HepG2 (cell line): ENCODE data around the gene STUB1. TPM values are rescaled to one million over a fixed set of nuclear protein-coding genes. Genes with fewer than 3 reads are reported as not detected.

Experiments used
- CCDC6 ChIP-seq: sonication (generic); formaldehyde crosslinking; IDR thresholded peaks from 2 replicates; pipeline ENCODE4 v1.8.1; 2022; ENCODE audit warnings: mild to moderate bottlenecking, missing genetic modification reagents, moderate library complexity
- CENPBD1 ChIP-seq: sonication (generic); formaldehyde crosslinking; IDR thresholded peaks from 2 replicates; pipeline ENCODE4 v1.8.0; 2022; ENCODE audit warnings: missing genetic modification reagents, low read depth, mild to moderate bottlenecking, borderline replicate concordance
- CREB1 ChIP-seq, 2 experiments: fragments of 450-650 bp in 1 of 2; IDR thresholded peaks; 2 replicates each; pipeline ENCODE4 v1.6.1; 2016 to 2017; ENCODE audit warnings: control low read depth in 1 of 2, mild to moderate bottlenecking in 1 of 2, missing compliant biosample characterization in 1 of 2, missing genetic modification characterization in 1 of 2
- KLF12 ChIP-seq: sonication (generic); formaldehyde crosslinking; IDR thresholded peaks from 2 replicates; pipeline ENCODE4 v1.4.0; 2020; ENCODE audit warnings: missing genetic modification reagents, borderline replicate concordance
- MEIS2 ChIP-seq: sonication (generic); formaldehyde crosslinking; IDR thresholded peaks from 2 replicates; pipeline ENCODE4 v1.9.0; 2021; ENCODE audit warnings: mild to moderate bottlenecking, missing genetic modification reagents
- NFE2L2 ChIP-seq: fragments of 150-350 bp; IDR thresholded peaks from 2 replicates; pipeline ENCODE4 v1.6.1; 2014; ENCODE audit warnings: low read length
- NFYB ChIP-seq: sonication (generic); formaldehyde crosslinking; IDR thresholded peaks from 2 replicates; pipeline ENCODE4 v1.4.0; 2020; ENCODE audit warnings: missing genetic modification reagents
- POGZ ChIP-seq: sonication (generic); formaldehyde crosslinking; IDR thresholded peaks from 2 replicates; pipeline ENCODE4 v1.4.0; 2020; ENCODE audit warnings: mild to moderate bottlenecking, missing genetic modification reagents
- ZNF20 ChIP-seq: sonication (generic); formaldehyde crosslinking; IDR thresholded peaks from 2 replicates; pipeline ENCODE4 v1.4.0; 2020; ENCODE audit warnings: mild to moderate bottlenecking, moderate library complexity, missing genetic modification reagents
- ZNF205 ChIP-seq: IDR thresholded peaks from 2 replicates; pipeline ENCODE4 v1.6.1; 2018; ENCODE audit warnings: missing biosample characterization, missing genetic modification reagents
- ZNF354B ChIP-seq: sonication (generic); formaldehyde crosslinking; IDR thresholded peaks from 2 replicates; pipeline ENCODE4 v1.8.0; 2022; ENCODE audit warnings: mild to moderate bottlenecking, missing genetic modification reagents
- ZNF562 ChIP-seq: sonication (generic); formaldehyde crosslinking; IDR thresholded peaks from 2 replicates; pipeline ENCODE4 v1.8.0; 2022; ENCODE audit warnings: missing genetic modification reagents, borderline replicate concordance
- ZNF687 ChIP-seq: sonication (generic); formaldehyde crosslinking; IDR thresholded peaks from 2 replicates; pipeline ENCODE4 v1.5.1; 2020; ENCODE audit warnings: mild to moderate bottlenecking, missing genetic modification reagents, moderate library complexity
- ZNF713 ChIP-seq: sonication (generic); formaldehyde crosslinking; IDR thresholded peaks from 2 replicates; pipeline ENCODE4 v1.4.0; 2020; ENCODE audit warnings: mild to moderate bottlenecking, missing genetic modification reagents
- ZNF773 ChIP-seq: sonication (generic); formaldehyde crosslinking; IDR thresholded peaks from 2 replicates; pipeline ENCODE4 v1.4.0; 2020; ENCODE audit warnings: missing genetic modification reagents, borderline replicate concordance
- polyA plus RNA-seq, 8 experiments: library from polyadenylated mRNA; depleted of rRNA in 3 of 8; stranded (reverse) in 7 of 8; unstranded in 1 of 8; fragments of >200 nt; fragmentation: Illumina TruSeq in 4 of 8; extraction: Trizol in 4 of 8; gene quantifications; 2 replicates each; pipeline versions ENCODE4 v1.2.1 to v1.2.3, GENCODE V29; 2011 to 2016; ENCODE audit warnings: low read depth in 4 of 8, missing spikeins in 1 of 8, mixed read lengths in 1 of 8; ENCODE audit not compliant: insufficient read depth in 1 of 8
- total RNA-seq, 5 experiments: library from RNA; depleted of rRNA; stranded (reverse); fragments of >200 nt; fragmentation: Illumina TruSeq; extraction: Trizol; gene quantifications; 2 replicates each; pipeline ENCODE4 v1.2.3, GENCODE V29; 2016; ENCODE audit warnings: low read depth in 1 of 5
- TF ChIP-seq, protein P1 (sequence below): IDR thresholded peaks from 2 replicates; pipeline ENCODE4 v1.6.1; 2012; ENCODE audit warnings: low read depth, low read length, improper control_type of control experiment
- TF ChIP-seq, protein P2 (sequence below): sonication (generic); formaldehyde crosslinking; IDR thresholded peaks from 2 replicates; pipeline ENCODE4 v1.4.0; 2020; ENCODE audit warnings: mild to moderate bottlenecking, low read depth, missing genetic modification reagents
- TF ChIP-seq, protein P3 (sequence below): sonication (generic); formaldehyde crosslinking; IDR thresholded peaks from 2 replicates; pipeline ENCODE4 v1.4.0; 2020; ENCODE audit warnings: missing genetic modification reagents, mild to moderate bottlenecking, borderline replicate concordance

STUB1 gene
- total and polyA plus RNA-seq, 2 of the 13 experiments (the other 11 are each of a cell fraction or from before 2014, with no cell fraction given) = 52.9 to 78.2 TPM

DNA sequence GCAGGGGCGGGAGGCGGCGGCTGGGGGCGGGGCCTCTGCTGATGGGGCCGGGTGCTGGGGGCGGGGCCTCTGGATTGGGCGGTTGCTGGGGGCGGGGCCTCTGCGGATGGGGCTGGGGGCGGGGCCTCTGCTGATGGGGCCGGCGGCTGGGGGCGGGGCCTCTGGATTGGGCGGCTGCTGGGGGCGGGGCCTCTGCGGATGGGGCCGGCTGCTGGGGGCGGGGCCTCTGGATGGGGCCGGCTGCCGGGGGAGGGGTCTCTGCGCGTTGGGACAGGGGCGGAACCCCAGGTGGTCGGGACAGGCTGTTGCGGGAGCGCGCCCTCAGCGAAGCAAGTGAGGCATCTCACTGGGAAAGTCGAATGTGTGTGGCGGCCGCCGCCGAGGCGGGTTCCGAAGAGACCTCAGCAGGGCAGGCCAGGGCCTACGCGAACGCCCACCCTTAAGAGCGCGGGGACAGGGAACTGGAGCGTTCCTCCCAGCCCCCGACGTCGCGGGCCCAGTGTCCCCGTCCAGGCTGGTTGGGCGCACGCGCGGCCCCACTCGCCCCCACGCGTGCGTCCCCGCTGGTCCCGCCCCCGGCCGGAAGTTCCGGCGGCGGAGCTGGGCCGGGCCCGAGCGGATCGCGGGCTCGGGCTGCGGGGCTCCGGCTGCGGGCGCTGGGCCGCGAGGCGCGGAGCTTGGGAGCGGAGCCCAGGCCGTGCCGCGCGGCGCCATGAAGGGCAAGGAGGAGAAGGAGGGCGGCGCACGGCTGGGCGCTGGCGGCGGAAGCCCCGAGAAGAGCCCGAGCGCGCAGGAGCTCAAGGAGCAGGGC is at the start of gene STUB1 (continued):
- TF ChIP-seq, protein P1, sequence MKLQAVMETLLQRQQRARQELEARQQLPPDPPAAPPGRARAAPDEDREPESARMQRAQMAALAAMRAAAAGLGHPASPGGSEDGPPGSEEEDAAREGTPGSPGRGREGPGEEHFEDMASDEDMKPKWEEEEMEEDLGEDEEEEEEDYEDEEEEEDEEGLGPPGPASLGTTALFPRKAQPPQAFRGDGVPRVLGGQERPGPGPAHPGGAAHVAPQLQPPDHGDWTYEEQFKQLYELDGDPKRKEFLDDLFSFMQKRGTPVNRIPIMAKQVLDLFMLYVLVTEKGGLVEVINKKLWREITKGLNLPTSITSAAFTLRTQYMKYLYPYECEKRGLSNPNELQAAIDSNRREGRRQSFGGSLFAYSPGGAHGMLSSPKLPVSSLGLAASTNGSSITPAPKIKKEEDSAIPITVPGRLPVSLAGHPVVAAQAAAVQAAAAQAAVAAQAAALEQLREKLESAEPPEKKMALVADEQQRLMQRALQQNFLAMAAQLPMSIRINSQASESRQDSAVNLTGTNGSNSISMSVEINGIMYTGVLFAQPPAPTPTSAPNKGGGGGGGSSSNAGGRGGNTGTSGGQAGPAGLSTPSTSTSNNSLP = no peak
- TF ChIP-seq ZNF773 (CRISPR knock-in tag) = 0 out of 2 replicates have a peak, but pooled peaks have one; percentile 76
- no peak for TF ChIP-seq CREB1 (IDR thresholded peaks at IDR 0.05)
- TF ChIP-seq CREB1 (CRISPR knock-in tag; IDR thresholded peaks at IDR 0.05) = no peak
- TF ChIP-seq KLF12 (CRISPR knock-in tag) = 0 out of 2 replicates have a peak, but pooled peaks have one; percentile 46
- TF ChIP-seq POGZ = no peak
- TF ChIP-seq, protein P2, sequence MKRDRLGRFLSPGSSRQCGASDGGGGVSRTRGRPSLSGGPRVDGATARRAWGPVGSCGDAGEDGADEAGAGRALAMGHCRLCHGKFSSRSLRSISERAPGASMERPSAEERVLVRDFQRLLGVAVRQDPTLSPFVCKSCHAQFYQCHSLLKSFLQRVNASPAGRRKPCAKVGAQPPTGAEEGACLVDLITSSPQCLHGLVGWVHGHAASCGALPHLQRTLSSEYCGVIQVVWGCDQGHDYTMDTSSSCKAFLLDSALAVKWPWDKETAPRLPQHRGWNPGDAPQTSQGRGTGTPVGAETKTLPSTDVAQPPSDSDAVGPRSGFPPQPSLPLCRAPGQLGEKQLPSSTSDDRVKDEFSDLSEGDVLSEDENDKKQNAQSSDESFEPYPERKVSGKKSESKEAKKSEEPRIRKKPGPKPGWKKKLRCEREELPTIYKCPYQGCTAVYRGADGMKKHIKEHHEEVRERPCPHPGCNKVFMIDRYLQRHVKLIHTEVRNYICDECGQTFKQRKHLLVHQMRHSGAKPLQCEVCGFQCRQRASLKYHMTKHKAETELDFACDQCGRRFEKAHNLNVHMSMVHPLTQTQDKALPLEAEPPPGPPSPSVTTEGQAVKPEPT (CRISPR knock-in tag) = no peak
- TF ChIP-seq, protein P3, sequence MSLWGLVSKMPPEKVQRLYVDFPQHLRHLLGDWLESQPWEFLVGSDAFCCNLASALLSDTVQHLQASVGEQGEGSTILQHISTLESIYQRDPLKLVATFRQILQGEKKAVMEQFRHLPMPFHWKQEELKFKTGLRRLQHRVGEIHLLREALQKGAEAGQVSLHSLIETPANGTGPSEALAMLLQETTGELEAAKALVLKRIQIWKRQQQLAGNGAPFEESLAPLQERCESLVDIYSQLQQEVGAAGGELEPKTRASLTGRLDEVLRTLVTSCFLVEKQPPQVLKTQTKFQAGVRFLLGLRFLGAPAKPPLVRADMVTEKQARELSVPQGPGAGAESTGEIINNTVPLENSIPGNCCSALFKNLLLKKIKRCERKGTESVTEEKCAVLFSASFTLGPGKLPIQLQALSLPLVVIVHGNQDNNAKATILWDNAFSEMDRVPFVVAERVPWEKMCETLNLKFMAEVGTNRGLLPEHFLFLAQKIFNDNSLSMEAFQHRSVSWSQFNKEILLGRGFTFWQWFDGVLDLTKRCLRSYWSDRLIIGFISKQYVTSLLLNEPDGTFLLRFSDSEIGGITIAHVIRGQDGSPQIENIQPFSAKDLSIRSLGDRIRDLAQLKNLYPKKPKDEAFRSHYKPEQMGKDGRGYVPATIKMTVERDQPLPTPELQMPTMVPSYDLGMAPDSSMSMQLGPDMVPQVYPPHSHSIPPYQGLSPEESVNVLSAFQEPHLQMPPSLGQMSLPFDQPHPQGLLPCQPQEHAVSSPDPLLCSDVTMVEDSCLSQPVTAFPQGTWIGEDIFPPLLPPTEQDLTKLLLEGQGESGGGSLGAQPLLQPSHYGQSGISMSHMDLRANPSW (CRISPR knock-in tag) = no peak
- TF ChIP-seq MEIS2 = peak; percentile 49; the same call in 1 of the 2 replicates
- no peak for TF ChIP-seq NFYB (CRISPR knock-in tag)
- TF ChIP-seq ZNF687 = peak; percentile 5; the same call in 1 of the 2 replicates
- no peak for TF ChIP-seq CENPBD1 (CRISPR knock-in tag)
- TF ChIP-seq ZNF20 (CRISPR knock-in tag) = no peak
- TF ChIP-seq ZNF713 (CRISPR knock-in tag) = no peak
- no peak for TF ChIP-seq CCDC6 (CRISPR knock-in tag)
- no peak for TF ChIP-seq NFE2L2
- no peak for TF ChIP-seq ZNF354B (CRISPR knock-in tag)
- no peak for TF ChIP-seq ZNF205 (CRISPR knock-in tag)
- no peak for TF ChIP-seq ZNF562 (CRISPR knock-in tag)
